Measurements from ENCODE around the gene SND1. TPM values are rescaled to one million over a fixed set of nuclear protein-coding genes. Genes with fewer than 3 reads are reported as not detected.
A peak's percentile ranks its signal among the peaks of the same experiment; 100 is the strongest.

Gene SND1
- polyA plus RNA-seq, 3 donors: 46.5 to 97.3 (median 79.8) TPM

DNA sequence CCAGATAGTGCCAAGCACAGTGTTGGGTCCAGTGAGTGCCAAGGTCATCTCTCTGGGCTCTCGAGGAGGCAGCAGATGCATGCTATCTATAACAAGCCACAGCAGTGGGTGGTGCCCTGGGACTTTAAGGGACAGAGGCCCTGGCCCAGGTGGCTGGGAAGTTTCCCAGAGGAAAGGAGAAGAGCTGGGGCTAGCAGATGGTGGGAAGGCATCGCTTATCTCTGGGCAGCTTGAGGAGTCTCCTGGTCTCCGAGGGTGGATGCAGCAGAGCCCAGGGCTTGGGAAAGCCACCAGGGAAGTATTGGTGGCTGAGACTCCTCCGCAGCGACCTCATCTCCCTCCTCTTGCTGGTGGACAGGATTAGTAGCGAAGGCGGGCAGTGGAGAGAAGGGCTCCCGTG, 442.7 kb downstream of the SND1 start:
- Mint-ChIP-seq H3K4me3 (no peak overlapping the region), H3K27ac (peak overlapping the region in 1 of 7 donors; percentile 8), H3K4me1 (no peaks in the 10 kb centered on the region), H3K27me3 (ENCODE audit: low read depth in 3 of 3) (no peaks in the 10 kb centered on the region), H3K9me3 (no peaks in the 10 kb centered on the region), H3K36me3 (peaks cover 82 to 86% of the 10 kb centered on the region in 2 donors)
- intact Hi-C loops (cut with micrococcal nuclease): no loop called here
- no peaks in the 10 kb centered on the region for H3K79me2 ChIP-seq (ENCODE audit: insufficient read depth, low read length)
- no peak for DNase-seq
- TF ChIP-seq, protein P1, sequence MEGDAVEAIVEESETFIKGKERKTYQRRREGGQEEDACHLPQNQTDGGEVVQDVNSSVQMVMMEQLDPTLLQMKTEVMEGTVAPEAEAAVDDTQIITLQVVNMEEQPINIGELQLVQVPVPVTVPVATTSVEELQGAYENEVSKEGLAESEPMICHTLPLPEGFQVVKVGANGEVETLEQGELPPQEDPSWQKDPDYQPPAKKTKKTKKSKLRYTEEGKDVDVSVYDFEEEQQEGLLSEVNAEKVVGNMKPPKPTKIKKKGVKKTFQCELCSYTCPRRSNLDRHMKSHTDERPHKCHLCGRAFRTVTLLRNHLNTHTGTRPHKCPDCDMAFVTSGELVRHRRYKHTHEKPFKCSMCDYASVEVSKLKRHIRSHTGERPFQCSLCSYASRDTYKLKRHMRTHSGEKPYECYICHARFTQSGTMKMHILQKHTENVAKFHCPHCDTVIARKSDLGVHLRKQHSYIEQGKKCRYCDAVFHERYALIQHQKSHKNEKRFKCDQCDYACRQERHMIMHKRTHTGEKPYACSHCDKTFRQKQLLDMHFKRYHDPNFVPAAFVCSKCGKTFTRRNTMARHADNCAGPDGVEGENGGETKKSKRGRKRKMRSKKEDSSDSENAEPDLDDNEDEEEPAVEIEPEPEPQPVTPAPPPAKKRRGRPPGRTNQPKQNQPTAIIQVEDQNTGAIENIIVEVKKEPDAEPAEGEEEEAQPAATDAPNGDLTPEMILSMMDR (IDR thresholded peaks at IDR 0.05): no peak
- H4K20me1 ChIP-seq (ENCODE audit: insufficient read depth, low read length): no peaks in the 10 kb centered on the region
- H3K4me3 ChIP-seq (replicated peaks in 1 of 3; ENCODE audit: low read depth in 2 of 3, low read length in 3 of 3): no peak overlapping the region
- H3K4me2 ChIP-seq (replicated peaks; ENCODE audit: extremely low read depth, low read length, poor library complexity, severe bottlenecking): no peak overlapping the region
- no peak overlapping the region for H3K27ac ChIP-seq (ENCODE audit: low read depth in 1 of 2, low read length in 2 of 2)
- no peaks in the 10 kb centered on the region for H3K4me1 ChIP-seq (ENCODE audit: control insufficient read depth in 1 of 2, insufficient read depth in 2 of 2, low read length in 2 of 2)
- H3K27me3 ChIP-seq (ENCODE audit: control insufficient read depth in 2 of 2, insufficient read depth in 2 of 2, low read length in 2 of 2): no peaks in the 10 kb centered on the region
- H3K9ac ChIP-seq (ENCODE audit: insufficient read depth, low read length, poor library complexity, severe bottlenecking): no peak overlapping the region
- H3K9me3 ChIP-seq (replicated peaks in 1 of 2; ENCODE audit: control insufficient read depth in 1 of 2, insufficient read depth in 1 of 2, low read length in 2 of 2): no peaks in the 10 kb centered on the region
- no peak overlapping the region for H2AFZ ChIP-seq (ENCODE audit: insufficient read depth, low read depth, low read length, poor library complexity, severe bottlenecking)
- peaks cover 49 to 85% of the 10 kb centered on the region in 2 donors for H3K36me3 ChIP-seq (replicated peaks in 1 of 2; ENCODE audit: control insufficient read depth in 1 of 2, insufficient read depth in 2 of 2, low read length in 2 of 2)
- 100% methylated on average over 2 of the region's 8 CpGs for WGBS (ENCODE audit: insufficient coverage)

DNA sequence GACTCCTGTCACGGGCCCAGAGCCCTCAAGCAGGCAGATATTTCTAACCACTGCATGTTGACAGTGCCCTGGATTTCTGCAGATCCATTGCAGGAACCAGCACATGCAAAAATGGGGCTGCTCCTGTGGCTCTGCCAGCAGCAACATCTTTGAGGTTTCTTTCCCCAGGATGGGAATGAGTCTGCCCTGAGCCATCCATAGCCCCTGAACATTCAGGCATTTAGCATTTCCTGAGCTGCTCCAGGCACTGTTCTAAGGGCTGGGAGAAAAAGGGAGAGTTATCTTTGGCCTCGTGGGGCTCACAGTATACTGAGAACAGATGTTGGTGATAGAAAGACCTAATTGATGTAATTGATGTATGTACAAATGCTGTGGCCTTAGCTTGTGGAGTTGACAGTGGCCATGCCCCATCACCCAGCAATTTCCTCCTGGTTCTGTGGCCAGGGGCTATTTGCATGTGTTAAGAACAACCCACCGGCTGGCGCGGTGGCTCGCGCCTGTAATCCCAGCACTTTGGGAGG, 445.3 kb downstream of the SND1 start:
- Mint-ChIP-seq H3K4me1 (peaks cover 20% of the 10 kb centered on the region), H3K27ac (no peak overlapping the region), H3K27me3 (ENCODE audit: low read depth in 3 of 3) (peaks cover 0 to 4% (median 0%) of the 10 kb centered on the region in 3 donors), H3K4me3 (no peak overlapping the region), H3K36me3 (peaks cover 58 to 60% of the 10 kb centered on the region in 2 donors), H3K9me3 (peaks cover 0 to 9% (median 0%) of the 10 kb centered on the region in 7 donors)
- Histone ChIP-seq H3K4me2 (replicated peaks; ENCODE audit: extremely low read depth, low read length, poor library complexity, severe bottlenecking) (no peak overlapping the region), H3K27me3 (ENCODE audit: control insufficient read depth in 2 of 2, insufficient read depth in 2 of 2, low read length in 2 of 2) (no peaks in the 10 kb centered on the region), H3K4me3 (replicated peaks in 1 of 3; ENCODE audit: low read depth in 2 of 3, low read length in 3 of 3) (no peak overlapping the region), H3K4me1 (ENCODE audit: control insufficient read depth in 1 of 2, insufficient read depth in 2 of 2, low read length in 2 of 2) (peaks cover 0 to 6% of the 10 kb centered on the region in 2 donors), H4K20me1 (ENCODE audit: insufficient read depth, low read length) (no peaks in the 10 kb centered on the region), H3K36me3 (replicated peaks in 1 of 2; ENCODE audit: control insufficient read depth in 1 of 2, insufficient read depth in 2 of 2, low read length in 2 of 2) (peaks cover 24 to 59% of the 10 kb centered on the region in 2 donors), H2AFZ (ENCODE audit: insufficient read depth, low read depth, low read length, poor library complexity, severe bottlenecking) (no peak overlapping the region), H3K9me3 (replicated peaks in 1 of 2; ENCODE audit: control insufficient read depth in 1 of 2, insufficient read depth in 1 of 2, low read length in 2 of 2) (no peaks in the 10 kb centered on the region), H3K79me2 (ENCODE audit: insufficient read depth, low read length) (no peaks in the 10 kb centered on the region), H3K9ac (ENCODE audit: insufficient read depth, low read length, poor library complexity, severe bottlenecking) (no peak overlapping the region), H3K27ac (ENCODE audit: low read depth in 1 of 2, low read length in 2 of 2) (no peak overlapping the region)
- TF ChIP-seq, protein P1 (IDR thresholded peaks at IDR 0.05): no peak
- DNase-seq: no peak
- intact Hi-C loops (cut with micrococcal nuclease): no loop called here
- 94% methylated on average over 2 of the region's 7 CpGs for WGBS (ENCODE audit: insufficient coverage)

Measured in CD14-positive monocyte (primary cell).